H1 (cell line): ENCODE measurements around the gene SATB2. TPM values are rescaled to one million over a fixed set of nuclear protein-coding genes. Genes with fewer than 3 reads are reported as not detected.
A peak's percentile ranks its signal among the peaks of the same experiment; 100 is the strongest.

ENCODE experiments used
- BCL11A ChIP-seq, 2 experiments: IDR thresholded peaks; one replicate each; pipeline ENCODE4 v1.6.1; 2011; ENCODE audit warnings: low read depth in 2 of 2, low read length in 2 of 2, mild to moderate bottlenecking in 2 of 2
- CBX5 ChIP-seq: fragments of 300-800, 300-1000 bp; sonication (generic); IDR thresholded peaks from 2 replicates; pipeline ENCODE4 v1.7.1; 2016; ENCODE audit warnings: antibody characterized with exemption, low read length, low read depth
- CHD7 ChIP-seq: fragments of 300-600 bp; sonication (generic); IDR thresholded peaks from 2 replicates; pipeline ENCODE4 v1.7.1; 2012; ENCODE audit warnings: low read length, moderate library complexity, mild to moderate bottlenecking, inconsistent platforms; ENCODE audit not compliant: insufficient replicate concordance
- CTBP2 ChIP-seq: IDR thresholded peaks from 2 replicates; pipeline ENCODE4 v1.7.0; 2011; ENCODE audit warnings: borderline replicate concordance, mild to moderate bottlenecking, moderate library complexity, mixed read lengths, low read length; ENCODE audit not compliant: insufficient read depth, insufficient read length
- EZH2 ChIP-seq: fragments of 200-600 bp; sonication (generic); IDR thresholded peaks from 2 replicates; pipeline ENCODE4 v1.7.1; 2012; ENCODE audit warnings: low read depth, mild to moderate bottlenecking, moderate library complexity, low read length, inconsistent platforms; ENCODE audit not compliant: severe bottlenecking
- GABPA ChIP-seq: IDR thresholded peaks from 2 replicates; pipeline ENCODE4 v1.6.1; 2011; ENCODE audit warnings: mild to moderate bottlenecking, low read length, moderate library complexity, borderline replicate concordance; ENCODE audit not compliant: insufficient read depth
- SIRT6 ChIP-seq: IDR thresholded peaks from one replicate; pipeline ENCODE4 v1.7.1; 2012; ENCODE audit warnings: low read length, inconsistent platforms
- SP2 ChIP-seq: IDR thresholded peaks from 2 replicates; pipeline ENCODE4 v1.6.1; 2012; ENCODE audit warnings: mild to moderate bottlenecking, low read length, inconsistent platforms
- polyA plus RNA-seq, 7 experiments: library from polyadenylated mRNA; depleted of rRNA in 3 of 7; stranded (reverse) in 5 of 7; unstranded in 2 of 7; fragments of >200 nt in 5 of 7; fragments of 200-250 nt in 2 of 7; gene quantifications; 1 replicate in 5 of 7; 2 replicates in 1 of 7; 4 replicates in 1 of 7; pipeline versions ENCODE4 v1.2.1 to v1.2.3, GENCODE V29; 2011 to 2013; ENCODE audit warnings: missing spikeins in 2 of 7, mixed read lengths in 2 of 7
- total RNA-seq: library from RNA; stranded (reverse); fragmentation: NEBNext Ultra II Directional; extraction: Animal tissue kit (Norgen Biotek cat#: 25700); gene quantifications from 2 replicates; pipeline ENCODE4 v1.2.1, GENCODE V29; 2021

The SATB2 gene
- total and polyA plus RNA-seq, 2 of the 8 experiments (the other 6 are each of a cell fraction or from before 2014, with no cell fraction given) = 1.3 to 5.7 TPM

- TF ChIP-seq CHD7 = no peak
- no peak for TF ChIP-seq GABPA
- peak; percentile 88 for TF ChIP-seq EZH2
- TF ChIP-seq SP2 = no peak
- no peak for TF ChIP-seq CBX5
- TF ChIP-seq CTBP2 = peak; percentile 11
- no peak for TF ChIP-seq SIRT6
- TF ChIP-seq BCL11A (IDR thresholded peaks at IDR 0.05; ENCODE audit: low read depth in 2 of 2, low read length in 2 of 2) = no peak
Observed at GRCh38 chr2:199470672-199471442, 13.1 kb upstream of the SATB2 start (continued).
